HG02840 (cell line): Measurements from ENCODE around the gene ADARB2.

Experiments used
- ATAC-seq: cut with Tn5 transposase; IDR thresholded peaks from one replicate; pipeline ENCODE4 v1.9.1; 2021; ENCODE audit warnings: mild to moderate bottlenecking, moderate library complexity, moderate number of reproducible peaks; ENCODE audit not compliant: unreplicated experiment, low FRiP score

Gene ADARB2

DNA sequence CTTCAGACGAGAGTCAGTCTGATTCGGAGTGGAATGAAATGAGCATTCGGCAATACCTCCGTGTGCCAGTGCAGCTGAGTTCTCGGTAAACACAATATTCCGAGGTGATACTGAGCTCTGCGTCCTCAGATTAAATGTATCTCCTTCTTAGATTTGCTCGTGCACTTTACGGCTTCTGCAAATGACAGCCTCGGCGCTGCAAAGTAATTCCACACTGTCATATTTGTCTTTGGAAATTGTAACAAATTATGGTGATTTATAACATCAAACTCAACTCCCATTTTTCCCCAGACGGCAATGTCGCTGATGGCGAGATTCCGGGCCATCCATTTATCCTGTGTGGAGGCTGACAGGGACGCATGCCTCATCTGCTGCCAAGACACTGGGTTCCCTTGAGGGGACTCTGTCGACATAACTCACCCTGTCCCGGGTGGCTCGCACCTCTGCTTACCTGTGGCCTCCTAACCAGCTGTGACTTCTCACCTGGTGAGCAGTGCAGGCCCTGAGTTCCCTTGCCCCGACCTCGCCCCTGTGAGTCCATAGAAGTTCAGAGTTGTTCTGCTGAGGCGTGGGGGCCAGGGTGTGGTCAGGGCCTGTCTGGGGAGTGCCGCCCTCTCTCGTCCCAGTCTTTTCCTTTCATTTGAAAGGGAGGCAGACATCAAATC is 201.9 kb downstream of the ADARB2 start:
- no peak for ATAC-seq

DNA sequence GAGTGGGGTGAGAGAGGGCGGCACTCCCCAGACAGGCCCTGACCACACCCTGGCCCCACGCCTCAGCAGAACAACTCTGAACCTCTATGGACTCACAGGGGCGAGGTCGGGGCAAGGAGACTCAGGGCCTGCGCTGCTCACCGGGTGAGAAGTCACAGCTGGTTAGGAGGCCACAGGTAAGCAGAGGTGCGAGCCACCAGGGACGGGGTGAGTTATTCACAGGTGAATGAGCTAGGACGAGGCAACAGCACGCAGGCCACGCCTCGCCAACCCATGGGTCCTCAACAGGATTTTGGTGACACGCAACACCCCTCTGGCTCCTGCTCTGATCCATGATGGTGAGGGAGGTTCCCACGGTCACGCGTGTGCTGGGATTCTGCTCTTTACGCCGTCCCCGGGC is 202.5 kb downstream of the ADARB2 start:
- ATAC-seq = no peak

GRCh38 chr10:1532636-1533035 is 204.7 kb downstream of the ADARB2 start:
- no peak for ATAC-seq

DNA sequence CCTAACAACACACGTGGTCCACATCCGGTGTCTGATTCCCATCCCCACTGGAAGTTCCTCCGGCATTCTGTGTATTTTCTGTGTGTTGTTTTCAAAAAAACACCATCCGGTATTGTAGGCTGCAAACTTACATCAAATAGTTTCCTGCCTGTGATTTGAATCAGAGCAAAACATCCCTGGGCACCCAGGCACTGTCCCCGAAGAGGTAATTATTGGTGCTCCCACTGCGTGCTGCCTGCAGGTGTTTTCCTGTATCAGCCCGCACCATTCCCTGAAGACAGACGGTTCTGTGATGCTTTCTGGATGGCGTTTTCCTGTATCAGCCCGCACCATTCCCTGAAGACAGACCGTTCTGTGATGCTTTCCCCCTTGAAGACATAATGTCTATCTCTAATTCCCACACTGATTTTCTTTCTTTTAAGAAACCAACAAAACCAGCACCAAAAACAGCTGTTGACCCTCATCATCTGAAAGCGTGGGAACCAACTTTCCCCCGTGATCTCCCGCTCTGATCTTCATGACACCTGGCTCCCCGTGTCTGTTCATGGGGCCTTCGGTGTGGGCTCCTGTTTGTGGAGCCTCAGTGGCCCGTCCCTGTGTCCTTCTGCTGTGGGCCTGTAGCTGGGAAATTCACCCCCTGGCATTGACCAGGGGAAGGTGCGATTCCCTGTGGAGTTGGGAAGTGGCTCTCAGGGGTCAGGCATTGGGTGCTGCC is 205.3 kb downstream of the ADARB2 start:
- no peak for ATAC-seq

DNA sequence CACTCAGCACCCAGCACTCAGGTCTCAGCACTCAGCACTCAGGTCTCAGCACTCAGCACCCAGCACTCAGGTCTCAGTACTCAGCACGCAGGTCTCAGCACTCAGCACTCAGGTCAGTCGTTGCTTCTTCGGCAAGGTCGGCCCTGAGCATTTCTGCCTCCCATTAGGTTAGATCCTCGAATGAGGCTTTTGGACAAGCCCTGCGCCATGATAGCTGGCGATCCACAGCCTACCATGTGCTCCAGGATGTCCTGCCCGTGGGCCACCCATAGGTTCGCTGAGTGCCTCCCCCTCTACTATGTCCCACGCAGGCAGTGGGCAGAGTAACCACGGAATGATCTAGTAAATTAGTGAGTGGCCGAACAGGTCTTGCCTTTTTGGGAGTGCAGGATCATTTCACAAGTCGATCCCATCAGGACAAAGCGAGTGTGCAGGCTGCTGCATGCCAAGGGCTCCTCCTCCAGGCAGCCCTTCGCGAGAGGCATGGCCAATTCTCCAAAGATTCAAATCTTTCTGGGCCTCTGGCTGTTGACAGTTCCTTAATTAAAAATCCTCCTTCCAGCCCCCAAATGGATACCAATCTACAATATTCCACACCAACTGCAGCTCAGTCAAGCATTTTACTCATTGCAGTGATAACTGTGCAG is 206.3 kb downstream of the ADARB2 start:
- no peak for ATAC-seq

- no peak for ATAC-seq
Observed at GRCh38 chr10:1529806-1530413, 207.4 kb downstream of the ADARB2 start.

DNA sequence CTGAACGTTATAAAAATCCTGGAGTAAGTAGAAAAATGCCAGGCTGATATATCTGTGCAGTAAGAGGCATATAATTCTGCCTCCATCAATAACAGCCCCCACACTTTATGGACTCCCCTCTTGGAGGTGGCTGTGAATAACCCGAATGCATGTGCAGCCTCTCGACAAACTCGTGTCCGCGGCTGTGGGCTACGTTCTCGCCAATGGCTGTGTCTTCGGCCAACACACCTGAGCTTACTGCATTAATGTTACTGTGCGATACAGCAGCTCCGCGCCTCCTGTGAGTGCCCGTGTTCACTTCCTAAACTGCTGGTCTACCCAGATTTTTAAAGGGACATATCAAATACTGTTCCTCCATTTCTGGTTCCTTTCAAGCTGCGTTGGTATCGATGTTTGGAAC is 209.4 kb downstream of the ADARB2 start:
- ATAC-seq = no peak

DNA sequence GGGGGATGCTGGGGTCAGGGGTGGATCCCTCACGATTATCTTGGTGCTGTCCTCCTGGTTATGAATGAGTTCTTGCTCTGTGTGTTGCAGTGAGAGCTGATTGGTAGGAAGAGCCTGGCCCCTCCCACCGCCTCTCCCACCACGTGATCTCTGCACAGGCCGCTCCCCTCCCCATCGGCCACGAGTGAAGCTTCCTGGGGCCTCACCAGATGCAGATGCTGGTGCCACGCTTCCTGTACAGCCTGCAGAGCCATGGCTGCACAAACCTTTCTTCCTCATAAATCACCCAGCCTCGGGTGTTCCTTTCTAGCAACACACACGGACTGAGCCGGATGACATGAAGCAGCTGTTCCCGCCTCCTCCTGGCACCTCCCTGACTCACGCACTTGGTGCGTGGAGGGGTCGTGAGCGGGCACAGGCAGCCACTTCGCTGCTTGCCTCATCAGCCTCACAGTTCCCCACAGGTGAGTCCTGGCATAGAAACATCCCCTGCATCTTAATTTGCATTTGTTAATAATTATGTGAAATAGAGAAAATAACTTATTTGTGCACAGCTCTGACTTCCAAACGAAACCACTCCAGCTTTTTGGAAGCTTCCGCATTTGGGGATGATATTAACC is 210.8 kb downstream of the ADARB2 start:
- no peak for ATAC-seq

GRCh38 chr10:1525354-1526162 is 211.8 kb downstream of the ADARB2 start:
- no peak for ATAC-seq

- ATAC-seq = no peak
Observed at GRCh38 chr10:1524540-1524939, 212.8 kb downstream of the ADARB2 start.

- no peak for ATAC-seq
Observed at GRCh38 chr10:1523221-1523620, 214.1 kb downstream of the ADARB2 start.

- ATAC-seq = no peak
Observed at GRCh38 chr10:1522237-1522636, 215.1 kb downstream of the ADARB2 start.

DNA sequence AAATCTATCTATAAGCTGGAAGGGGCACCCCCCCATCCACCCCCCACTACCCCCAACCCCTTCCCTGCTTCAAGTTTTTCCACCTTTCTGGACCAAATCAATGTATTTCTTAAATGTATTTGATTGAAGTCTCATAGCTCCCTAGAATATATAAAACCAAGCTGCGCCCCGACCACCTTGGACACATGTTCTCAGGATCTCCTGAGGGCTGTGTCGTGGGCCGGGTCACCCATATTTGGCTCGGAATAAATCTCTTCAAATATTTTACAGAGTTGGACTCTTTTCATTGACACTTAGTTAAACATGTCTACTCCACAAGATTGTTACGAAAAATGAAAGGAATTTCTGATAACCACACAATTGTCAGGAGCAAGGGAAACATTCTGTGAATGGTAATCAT is 215.6 kb downstream of the ADARB2 start:
- no peak for ATAC-seq

GRCh38 chr10:1520909-1521565 is 216.3 kb downstream of the ADARB2 start:
- ATAC-seq = no peak

DNA sequence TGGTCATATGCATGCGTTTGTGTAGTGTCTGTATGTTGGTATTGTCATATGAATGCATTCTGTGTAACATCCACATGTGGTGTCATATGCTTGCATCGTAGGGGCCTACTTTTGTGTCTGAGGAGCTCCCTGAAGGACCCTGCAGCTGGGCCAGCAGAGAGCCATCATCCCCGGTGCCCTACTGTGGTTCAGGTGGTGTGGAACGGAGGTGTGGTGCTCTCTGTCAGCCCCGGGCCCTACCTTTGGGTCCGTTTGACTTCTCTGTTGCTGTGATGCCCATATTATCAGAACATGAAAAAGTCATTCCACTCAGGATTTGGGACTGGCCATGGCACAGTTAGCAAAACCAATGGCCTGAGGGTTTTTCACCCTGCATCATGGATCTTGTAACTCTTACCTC is 217.9 kb downstream of the ADARB2 start:
- ATAC-seq = no peak

GRCh38 chr10:1517684-1518083 is 219.6 kb downstream of the ADARB2 start:
- no peak for ATAC-seq

- ATAC-seq = no peak
Observed at GRCh38 chr10:1516492-1517165, 220.7 kb downstream of the ADARB2 start.

- no peak for ATAC-seq
Observed at GRCh38 chr10:1515780-1516491, 221.4 kb downstream of the ADARB2 start.
